ENCODE data around the gene RELN.
"Not testable (repeated sequence)": the region's sequence is repeated elsewhere in the genome, so short reads cannot be mapped to it uniquely, and the experiment has no call there.

Gene RELN

GRCh38 chr7:103989200-103989784, at the start of gene RELN:
TSS of gene RELN (minus strand) at chr7:103989658. CDS start at chr7:103989356, 302 bp downstream.
- DNase-seq (ENCODE audit: low spot score), result no peak

- DNase-seq (ENCODE audit: low spot score), result no peak
Measured at GRCh38 chr7:104038136-104038535, 48.7 kb upstream of the RELN start.

GRCh38 chr7:104036889-104037288, 47.4 kb upstream of the RELN start:
- not testable (repeated sequence) for DNase-seq (ENCODE audit: low spot score)

- no peak for DNase-seq (ENCODE audit: low spot score)
Measured at GRCh38 chr7:104035351-104035750, 45.9 kb upstream of the RELN start.

DNA sequence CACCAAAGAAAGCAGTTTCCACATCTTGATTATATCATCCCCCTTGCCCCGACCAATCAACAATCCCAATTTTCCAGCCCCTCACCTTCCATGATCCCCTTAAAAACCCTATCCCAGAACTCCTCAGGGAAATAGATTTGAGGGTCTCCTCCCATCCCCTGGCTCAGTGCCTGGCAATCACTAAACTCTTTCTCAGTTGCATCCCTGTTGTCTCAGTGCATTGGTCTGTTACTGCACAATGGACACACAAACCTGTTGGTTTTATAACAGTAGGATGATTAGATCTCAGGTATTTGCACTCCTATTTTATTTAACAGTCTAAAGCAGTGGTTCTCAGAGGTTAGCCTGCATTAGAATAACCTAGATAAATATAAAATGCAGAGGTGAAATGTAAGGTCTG, 45.2 kb upstream of the RELN start:
- no peak for DNase-seq (ENCODE audit: low spot score)

GRCh38 chr7:104033837-104034236, 44.4 kb upstream of the RELN start:
- DNase-seq (ENCODE audit: low spot score), result no peak

- DNase-seq (ENCODE audit: low spot score), result no peak
Measured at GRCh38 chr7:104032486-104032885, 43.0 kb upstream of the RELN start.

DNA sequence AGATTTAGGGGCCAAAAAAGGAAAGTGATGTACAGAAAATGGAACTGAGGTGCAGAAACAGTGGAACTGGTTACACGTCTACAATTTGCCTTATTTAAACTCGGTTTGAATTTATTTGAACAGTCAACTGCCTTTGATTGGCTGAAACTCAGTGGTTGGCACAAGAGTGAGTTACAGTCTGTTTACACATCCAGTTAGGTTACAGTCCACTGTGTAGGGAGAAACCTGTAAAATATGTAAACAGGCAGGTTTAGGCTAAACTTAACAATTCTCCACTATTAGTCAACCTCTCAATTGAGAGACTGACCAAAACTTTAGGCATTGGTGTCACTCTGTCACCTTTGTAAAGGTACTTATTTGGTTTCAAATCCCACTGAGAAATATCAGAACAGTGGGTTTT, 40.3 kb upstream of the RELN start:
- DNase-seq (ENCODE audit: low spot score), result no peak

GRCh38 chr7:104024632-104025031, 35.2 kb upstream of the RELN start:
- no peak for DNase-seq (ENCODE audit: low spot score)

DNA sequence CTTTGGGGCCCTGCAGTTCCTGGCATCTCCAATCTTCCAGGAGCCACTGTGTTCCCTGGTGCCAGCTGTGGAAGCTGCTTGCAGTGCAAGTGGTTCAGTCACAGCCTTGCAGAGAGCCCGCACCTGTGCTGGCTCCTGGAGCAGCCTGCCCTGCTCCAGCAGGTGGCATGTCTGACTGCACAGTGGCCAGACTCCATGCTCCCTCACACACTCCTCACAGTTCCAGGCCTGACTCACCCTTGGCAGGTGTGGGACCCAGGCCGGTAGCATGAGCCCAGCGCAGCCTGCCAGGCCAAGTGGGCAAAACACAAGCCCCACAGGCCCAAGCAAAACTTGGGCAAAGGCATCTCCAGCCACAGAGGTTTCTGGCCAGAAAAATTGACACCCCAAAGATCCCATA, 33.6 kb upstream of the RELN start:
- no peak for DNase-seq (ENCODE audit: low spot score)

DNA sequence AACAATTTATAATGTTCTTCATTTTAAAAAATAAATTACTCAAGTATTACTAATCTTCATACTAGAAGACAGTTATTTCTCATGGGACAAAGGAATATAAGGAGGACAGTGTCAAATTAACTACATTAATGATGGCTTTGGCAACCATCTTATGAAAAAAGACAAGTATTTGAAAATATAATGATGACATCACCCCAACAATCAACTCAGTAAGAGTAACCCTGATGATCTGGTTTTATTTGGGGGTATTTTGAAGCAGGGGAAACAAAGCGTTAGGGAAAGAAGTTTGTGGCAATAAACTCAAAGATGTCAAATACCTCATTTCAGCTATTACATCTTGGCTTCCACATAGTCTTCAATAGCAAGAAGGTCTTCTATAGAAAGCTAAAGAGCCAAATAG, 29.0 kb upstream of the RELN start:
- DNase-seq (ENCODE audit: low spot score), result no peak

- no peak for DNase-seq (ENCODE audit: low spot score)
Measured at GRCh38 chr7:104017001-104017400, 27.5 kb upstream of the RELN start.

DNA sequence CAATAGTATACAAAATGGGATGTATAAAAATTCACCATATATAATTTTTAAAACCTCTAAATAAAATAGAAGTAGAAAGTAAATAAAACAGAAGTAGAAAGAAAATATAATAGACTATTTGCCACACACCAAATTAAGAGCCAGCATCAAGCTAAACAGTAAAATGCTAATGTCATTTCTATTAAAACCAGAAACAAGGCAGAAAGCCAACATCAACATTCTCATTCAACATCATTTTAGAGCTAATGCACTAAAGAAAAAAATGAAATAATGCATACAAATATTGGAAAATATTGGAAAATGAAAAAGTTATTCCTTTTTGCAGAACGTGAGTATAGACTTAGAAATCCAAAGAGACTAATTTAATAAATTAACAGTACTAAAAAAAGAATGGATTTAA, 23.4 kb upstream of the RELN start:
- DNase-seq (ENCODE audit: low spot score), result no peak

DNA sequence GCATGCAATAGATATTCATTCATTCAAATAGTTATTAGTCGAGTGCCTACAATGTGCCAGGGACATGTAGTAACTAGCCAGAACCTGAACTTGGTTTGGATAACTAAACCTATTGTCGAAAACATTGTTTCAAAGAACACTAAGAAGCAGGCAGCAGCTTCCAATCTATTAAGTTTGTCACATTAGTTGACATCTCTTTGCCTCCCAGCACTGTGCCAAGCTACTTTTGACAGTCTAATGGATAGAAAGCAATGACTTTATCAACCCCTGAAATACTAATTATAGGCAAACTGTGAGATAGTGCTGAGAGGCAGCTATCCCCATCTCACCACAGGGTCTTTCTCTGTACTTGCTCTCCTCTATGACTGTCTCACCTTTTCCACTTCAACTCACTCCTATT, 22.4 kb upstream of the RELN start:
- no peak for DNase-seq (ENCODE audit: low spot score)

- DNase-seq (ENCODE audit: low spot score), result no peak
Measured at GRCh38 chr7:104010052-104010909, 20.8 kb upstream of the RELN start.

GRCh38 chr7:104008107-104008506, 18.6 kb upstream of the RELN start:
- no peak for DNase-seq (ENCODE audit: low spot score)

- no peak for DNase-seq (ENCODE audit: low spot score)
Measured at GRCh38 chr7:104007614-104008013, 18.2 kb upstream of the RELN start.

- DNase-seq (ENCODE audit: low spot score), result no peak
Measured at GRCh38 chr7:104005197-104005596, 15.7 kb upstream of the RELN start.

DNA sequence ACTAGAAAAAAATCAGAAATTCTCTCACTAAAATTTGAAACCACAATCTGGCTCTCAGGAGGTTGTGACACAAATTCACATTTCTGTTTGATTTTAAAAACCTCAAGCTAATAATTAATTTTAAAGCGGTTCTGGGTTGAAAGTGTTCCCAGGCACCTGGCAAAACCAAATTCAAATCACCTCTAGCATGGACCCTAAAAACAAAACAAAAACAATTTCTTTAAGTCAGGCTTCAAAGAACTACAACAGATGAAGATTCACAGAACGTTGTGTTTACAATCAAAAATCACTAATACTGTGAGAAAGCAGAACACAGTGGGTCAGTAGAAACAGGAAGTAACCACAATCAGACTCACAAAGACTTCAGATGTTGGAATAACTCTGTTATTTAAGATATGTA, 7.2 kb upstream of the RELN start:
- no peak for DNase-seq (ENCODE audit: low spot score)

GRCh38 chr7:103996017-103996551, 6.6 kb upstream of the RELN start:
- no peak for DNase-seq (ENCODE audit: low spot score)

- DNase-seq (ENCODE audit: low spot score), result no peak
Measured at GRCh38 chr7:103995554-103995953, 6.1 kb upstream of the RELN start.

DNA sequence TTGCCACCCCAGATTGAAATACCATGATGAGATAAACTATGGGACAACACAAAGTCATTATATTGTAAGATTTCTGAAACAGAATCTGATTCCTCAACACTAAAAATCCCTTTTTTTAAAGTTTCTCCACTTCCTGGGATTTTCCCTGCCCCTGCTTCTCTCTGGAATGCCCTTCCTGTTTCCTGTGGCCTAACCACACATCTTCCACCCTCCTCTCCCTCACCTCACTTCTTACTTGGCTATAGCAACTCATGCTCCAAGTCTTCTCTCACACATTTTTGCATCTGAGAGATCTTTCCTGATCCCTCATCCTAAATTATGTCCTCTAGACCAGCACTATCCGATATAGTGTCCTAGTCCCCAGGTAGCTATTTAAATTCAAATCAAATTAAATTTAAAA, 4.1 kb upstream of the RELN start:
- no peak for DNase-seq (ENCODE audit: low spot score)

DNA sequence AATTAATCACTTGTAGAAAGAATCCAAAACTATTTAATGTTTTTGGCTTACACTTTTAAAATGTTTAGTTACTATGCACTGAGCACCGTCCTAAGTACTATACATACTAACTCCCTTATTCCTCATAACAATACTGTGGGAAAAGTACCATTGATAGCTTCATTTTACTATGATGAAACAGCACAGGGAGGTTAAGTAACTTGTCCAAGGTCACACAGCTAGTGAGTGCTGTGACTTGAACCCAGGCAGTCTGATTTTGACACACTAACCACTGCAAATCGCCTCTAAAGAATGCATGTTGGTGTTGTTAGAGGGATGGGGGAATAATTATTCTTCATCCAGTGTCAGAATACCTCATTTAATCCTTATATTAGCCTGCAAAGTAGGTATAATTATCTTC, 1.9 kb upstream of the RELN start:
- no peak for DNase-seq (ENCODE audit: low spot score)

DNA sequence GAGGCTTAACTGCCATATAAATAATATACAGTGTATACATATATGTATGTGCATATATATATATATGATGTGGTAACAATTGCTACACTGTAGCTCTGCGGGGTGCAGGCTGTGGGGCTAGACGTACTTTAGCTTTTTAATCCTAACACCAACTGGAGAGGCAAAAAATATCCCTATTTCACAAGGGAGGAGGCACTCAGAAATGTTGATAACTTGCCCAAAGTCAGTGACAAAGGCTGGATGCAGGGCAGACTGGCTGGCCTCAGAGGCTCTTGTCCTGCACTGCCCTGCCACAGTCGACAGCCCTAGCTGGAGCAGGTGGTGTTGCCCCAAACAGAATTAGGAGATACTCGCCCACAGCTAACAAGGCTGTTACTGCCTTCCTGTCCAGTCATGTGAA, 1.5 kb upstream of the RELN start:
- DNase-seq (ENCODE audit: low spot score), result no peak
